ENCODE results near the gene CAPN12.

- TF ChIP-seq CTCF (conservative IDR thresholded peaks at IDR 0.05; ENCODE audit: low read length) (no peak), EZH2phosphoT487 (IDR thresholded peaks at IDR 0.05; ENCODE audit: borderline replicate concordance) (no peak)
Observed at GRCh38 chr19:38682872-38683392, 61.3 kb downstream of the CAPN12 start.
